CD4-positive, alpha-beta T cell treated with Interleukin-1 beta for 1 hour (primary cell): ENCODE results near the gene NOSIP.

Experiments used
- DNase-seq, 2 donors: peaks; one replicate each; pipeline ENCODE4 v3.0.0-alpha.2; 2020 to 2022

The NOSIP gene

GRCh38 chr19:49542446-49542845 lies 37.9 kb downstream of the NOSIP start:
- DNase-seq = no peak

DNA sequence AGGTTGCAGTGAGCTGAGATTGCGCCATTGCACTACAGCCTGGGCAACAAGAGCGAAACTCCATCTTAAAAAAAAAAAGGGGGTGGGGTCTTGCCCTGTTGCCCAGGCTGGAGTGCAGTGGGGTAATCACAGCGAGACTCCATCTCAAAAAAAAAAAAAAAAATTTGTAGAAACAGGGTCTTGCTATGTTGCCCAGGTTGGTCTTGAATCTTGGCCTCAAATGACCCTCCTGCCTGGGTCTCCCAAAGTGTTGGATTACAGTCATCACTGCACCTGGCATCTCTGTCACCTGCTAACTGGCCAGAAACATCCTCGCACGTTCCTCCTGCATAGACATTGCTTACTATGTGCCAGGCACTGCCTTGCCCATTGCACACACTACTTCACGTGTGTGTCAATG lies 38.4 kb downstream of the NOSIP start:
- no peak for DNase-seq

GRCh38 chr19:49539192-49539952 lies 41.0 kb downstream of the NOSIP start:
- DNase-seq = no peak

- no peak for DNase-seq
These were observed 41.7 kb downstream of the NOSIP start for GRCh38 chr19:49538643-49539042.

DNA sequence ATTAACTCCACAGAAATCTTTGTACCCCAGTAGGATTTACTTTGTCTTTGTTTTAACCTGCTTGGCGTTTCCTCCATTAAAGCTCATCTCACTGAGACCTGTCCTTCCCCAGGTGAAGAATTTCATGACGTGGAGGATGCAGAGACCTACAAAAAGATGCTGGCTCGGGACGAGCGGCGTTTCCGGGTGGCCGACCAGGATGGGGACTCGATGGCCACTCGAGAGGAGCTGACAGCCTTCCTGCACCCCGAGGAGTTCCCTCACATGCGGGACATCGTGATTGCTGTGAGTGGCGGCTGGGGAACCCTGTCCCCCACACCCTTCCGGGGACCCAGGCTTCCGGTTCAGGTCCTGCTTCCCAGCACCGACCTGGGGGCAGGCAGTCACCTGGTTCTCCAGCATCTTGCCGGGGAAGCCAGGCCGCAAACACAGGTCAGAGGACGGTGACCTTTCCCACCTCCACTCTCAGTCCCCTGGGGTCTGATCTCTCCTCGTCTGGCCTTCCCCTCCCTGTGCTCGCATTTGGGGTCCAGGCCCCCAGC lies 43.4 kb downstream of the NOSIP start:
- no peak for DNase-seq

DNA sequence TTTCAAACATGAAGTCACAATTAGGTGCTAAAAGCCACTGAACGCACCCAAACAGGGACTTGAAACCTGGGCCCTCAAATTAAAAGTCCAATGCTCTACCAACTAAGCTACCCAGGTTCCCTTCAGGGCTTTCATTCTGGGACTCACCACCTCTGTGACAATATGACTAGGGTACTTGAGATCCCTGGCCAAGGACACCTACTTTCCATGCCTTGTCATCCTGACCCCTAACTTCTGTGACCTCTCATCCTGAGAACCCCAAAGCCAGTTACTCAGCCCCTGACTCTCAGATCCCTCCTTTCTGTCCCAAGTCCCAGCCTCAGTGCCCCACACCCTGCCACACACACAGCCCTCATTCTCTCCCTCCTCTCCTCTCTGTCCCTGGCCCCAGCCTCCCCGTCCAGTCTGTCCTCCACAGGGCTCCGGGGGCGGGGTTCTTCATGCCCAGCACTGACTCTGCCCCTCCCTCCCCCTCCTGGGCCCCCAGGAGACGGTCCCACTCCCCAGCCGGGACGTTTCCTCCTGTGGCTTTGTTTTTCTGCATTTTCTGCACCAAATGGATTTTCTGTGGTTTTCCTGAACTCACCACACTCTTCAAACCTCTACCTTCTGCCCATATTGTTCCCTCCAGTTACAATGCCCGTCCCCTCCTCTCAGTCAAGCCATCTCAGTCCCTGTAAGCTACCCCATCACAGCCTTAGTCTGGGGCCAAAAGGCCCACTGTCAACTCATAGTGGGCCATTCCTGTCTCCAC lies 45.5 kb downstream of the NOSIP start:
- no peak for DNase-seq

- DNase-seq = peak; percentile 84 to 85
These were observed 46.5 kb downstream of the NOSIP start for GRCh38 chr19:49533551-49534488.

DNA sequence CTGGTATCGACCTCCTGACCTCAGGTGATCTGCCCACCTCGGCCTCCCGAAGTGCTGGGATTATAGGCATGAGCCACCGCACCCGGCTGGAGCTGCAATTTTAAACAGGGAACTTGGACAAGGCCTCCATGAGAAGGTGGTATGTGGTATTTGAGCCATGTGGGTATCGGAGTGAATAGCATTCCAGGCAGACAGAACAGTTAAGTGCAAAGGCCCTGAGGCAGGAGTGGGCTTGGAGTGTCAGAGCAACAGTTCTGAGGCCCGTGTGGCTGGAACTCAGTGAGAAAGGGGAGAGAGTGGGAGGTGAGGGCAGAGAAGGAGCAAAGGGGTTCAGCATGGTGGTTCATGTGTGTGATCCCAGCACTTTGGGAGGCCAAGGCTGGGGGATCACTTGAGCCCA lies 49.6 kb downstream of the NOSIP start:
- DNase-seq = no peak

DNA sequence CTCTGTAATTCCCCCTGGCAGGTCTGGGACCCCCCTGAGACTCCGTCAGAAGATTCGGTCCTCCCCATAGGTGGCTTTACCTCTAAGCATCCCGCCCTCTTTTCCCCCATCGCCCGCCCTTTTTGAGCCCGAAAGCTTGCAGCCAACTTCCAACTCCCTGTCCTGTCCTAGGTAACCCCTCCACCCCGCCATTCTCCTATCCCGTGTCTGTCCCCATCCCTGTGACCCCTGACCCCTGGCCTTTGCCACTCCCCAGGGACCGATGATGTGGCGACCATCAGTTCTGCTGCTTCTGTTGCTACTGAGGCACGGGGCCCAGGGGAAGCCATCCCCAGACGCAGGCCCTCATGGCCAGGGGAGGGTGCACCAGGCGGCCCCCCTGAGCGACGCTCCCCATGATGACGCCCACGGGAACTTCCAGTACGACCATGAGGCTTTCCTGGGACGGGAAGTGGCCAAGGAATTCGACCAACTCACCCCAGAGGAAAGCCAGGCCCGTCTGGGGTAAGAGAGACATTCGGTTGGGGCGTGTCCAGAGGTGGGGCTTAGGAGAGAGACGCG lies 52.1 kb downstream of the NOSIP start:
- no peak for DNase-seq

GRCh38 chr19:49524812-49525455 lies 55.4 kb downstream of the NOSIP start:
- no peak for DNase-seq

DNA sequence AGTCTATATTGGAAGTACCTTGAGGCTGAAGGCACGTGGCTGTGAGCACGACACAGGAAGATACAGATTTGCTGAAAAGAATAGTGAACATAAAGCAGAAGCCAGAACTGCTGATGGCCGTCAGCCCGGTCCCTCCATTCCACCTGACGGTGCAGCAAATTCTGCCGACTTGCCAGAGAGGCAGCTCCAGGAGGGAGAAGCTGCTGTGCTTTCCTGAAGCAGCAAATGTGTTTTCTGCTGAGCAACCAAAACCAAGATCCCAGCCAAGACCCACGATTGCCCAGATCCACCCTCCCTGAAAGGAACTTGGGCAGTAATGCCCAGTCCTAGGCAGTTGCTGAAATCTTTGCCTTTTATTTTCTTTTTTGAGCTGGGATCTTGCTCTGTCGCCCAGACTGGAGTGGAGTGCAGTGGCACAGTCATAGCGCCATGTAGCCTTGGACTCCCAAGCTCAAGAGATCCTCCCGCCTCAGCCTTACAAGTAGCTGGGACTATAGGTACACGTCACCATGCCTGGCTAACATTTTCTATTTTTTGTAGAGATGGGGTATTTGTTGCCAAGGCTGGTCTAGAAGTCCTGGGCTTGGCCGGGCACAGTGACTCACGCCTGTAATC lies 59.5 kb downstream of the NOSIP start:
- DNase-seq = no peak

- DNase-seq = no peak
These were observed 62.3 kb downstream of the NOSIP start for GRCh38 chr19:49518033-49518432.

DNA sequence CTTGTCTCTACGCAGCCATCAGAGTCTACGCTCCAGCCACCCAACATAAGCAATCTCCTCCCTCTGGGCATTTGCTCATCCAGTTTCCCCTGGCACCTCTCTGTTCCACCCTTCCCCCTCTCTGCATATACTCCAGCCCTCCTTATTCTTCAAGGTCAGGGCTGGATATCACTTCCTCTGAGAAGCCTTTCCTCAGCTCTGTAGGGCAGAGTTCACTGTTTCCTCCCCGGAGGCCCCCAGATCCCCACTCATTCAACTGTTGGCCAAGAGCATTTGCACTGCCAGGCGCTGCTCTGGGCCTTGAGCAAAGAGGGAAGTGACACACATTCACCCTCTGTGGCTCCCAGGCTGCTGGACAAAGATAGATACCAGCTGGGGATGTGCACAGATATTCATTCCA lies 64.6 kb downstream of the NOSIP start:
- peak in 1 of 2 donors; percentile 61 for DNase-seq

DNA sequence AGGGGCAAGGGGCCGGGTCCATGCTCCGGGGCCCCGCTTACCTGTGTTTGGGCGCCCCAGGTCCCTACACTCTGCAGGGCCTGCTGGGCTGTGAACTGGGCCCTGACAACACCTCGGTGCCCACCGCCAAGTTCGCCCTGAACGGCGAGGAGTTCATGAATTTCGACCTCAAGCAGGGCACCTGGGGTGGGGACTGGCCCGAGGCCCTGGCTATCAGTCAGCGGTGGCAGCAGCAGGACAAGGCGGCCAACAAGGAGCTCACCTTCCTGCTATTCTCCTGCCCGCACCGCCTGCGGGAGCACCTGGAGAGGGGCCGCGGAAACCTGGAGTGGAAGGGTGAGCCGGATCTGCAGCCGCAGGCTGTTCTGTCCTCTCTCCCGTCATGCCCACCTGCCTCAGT lies 66.2 kb downstream of the NOSIP start:
- no peak for DNase-seq

DNA sequence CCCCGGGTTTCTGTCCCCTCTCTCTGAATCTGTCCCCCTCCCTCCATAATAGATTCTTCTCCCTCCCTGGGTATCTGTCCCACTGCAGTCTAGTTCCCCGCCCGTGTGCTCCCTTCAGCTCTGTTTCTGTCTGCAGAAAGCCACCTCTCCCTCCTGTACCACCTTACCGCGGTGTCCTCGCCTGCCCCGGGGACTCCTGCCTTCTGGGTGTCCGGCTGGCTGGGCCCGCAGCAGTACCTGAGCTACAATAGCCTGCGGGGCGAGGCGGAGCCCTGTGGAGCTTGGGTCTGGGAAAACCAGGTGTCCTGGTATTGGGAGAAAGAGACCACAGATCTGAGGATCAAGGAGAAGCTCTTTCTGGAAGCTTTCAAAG lies 66.6 kb downstream of the NOSIP start:
- no peak for DNase-seq

GRCh38 chr19:49512970-49513745 lies 67.2 kb downstream of the NOSIP start:
- peak; percentile 36 to 40 for DNase-seq

- DNase-seq = no peak
These were observed 72.4 kb downstream of the NOSIP start for GRCh38 chr19:49507803-49508494.

- DNase-seq = peak; percentile 79 to 87
These were observed 73.7 kb downstream of the NOSIP start for GRCh38 chr19:49506575-49507105.
